HT1080 (cell line): ENCODE data around the gene KLK10. TPM values are rescaled to one million over a fixed set of nuclear protein-coding genes. Genes with fewer than 3 reads are reported as not detected.

Source experiments
- DNase-seq: peaks from one replicate; pipeline ENCODE4 v3.0.0-alpha.2; 2015; ENCODE audit warnings: low read depth
- polyA plus RNA-seq, 2 experiments: library from polyadenylated mRNA; depleted of rRNA; stranded (reverse); fragments of >200 nt; gene quantifications; 2 replicates each; pipeline ENCODE4 v1.2.3, GENCODE V29; 2015
- total RNA-seq: library from RNA; depleted of rRNA; stranded (reverse); fragments of >200 nt; shearing (Covaris generic); gene quantifications from 2 replicates; pipeline ENCODE4 v1.2.3, GENCODE V29; 2014; rRNA removed

KLK10 gene, protein sequence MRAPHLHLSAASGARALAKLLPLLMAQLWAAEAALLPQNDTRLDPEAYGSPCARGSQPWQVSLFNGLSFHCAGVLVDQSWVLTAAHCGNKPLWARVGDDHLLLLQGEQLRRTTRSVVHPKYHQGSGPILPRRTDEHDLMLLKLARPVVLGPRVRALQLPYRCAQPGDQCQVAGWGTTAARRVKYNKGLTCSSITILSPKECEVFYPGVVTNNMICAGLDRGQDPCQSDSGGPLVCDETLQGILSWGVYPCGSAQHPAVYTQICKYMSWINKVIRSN
- not detected in 2 replicates for total RNA-seq
- not detected in 2 replicates for polyA plus RNA-seq (2015; cell fraction: cytosol; rRNA removed)
- not detected in 2 replicates for polyA plus RNA-seq (2015; cell fraction: nucleus; rRNA removed)

- no peak for DNase-seq
Measured at GRCh38 chr19:51019544-51019925, at the start of gene KLK10. Gene KLK10, minus strand, starts transcription at chr19:51019709. Its CDS starts 579 bp downstream, at chr19:51019130.

GRCh38 chr19:51066393-51067186 lies 47.1 kb upstream of the KLK10 start:
- DNase-seq, result no peak

DNA sequence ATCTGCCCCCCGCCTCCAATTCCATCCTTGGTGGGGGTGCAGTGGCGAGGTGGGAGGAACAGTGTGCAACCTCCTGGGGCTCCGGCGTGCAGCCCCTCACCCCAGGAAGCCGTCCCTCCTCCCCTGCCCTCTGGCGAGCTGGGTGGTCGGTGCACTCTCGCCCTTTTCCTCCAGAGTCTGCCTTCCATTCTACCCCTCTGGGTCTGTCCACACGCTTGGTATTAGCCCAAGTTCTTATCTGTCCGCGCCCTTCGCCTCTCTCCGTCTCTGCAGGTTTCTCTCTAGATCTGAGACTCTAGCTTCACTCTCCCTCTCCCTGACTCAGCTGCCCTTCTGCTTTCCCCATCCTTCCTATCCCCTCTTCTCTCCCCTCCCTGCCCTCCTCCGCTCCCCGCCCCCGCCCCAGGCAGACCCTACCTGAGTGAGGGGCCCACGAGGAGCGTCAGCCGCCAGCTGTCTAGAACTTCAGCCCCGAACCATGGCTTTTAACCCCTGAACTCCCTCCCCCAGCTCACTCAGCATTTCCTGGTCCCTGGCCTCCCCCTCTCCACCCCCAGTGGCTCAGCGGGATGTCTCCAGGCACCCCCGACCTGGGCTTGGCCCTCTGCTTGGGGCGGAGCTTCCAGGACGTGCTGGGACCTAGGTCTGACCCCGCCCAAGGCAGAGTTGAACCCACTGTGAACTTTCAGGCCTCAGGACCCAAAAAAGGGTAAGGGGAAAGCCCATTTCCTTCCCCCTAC lies 45.9 kb upstream of the KLK10 start:
- DNase-seq, result no peak

DNA sequence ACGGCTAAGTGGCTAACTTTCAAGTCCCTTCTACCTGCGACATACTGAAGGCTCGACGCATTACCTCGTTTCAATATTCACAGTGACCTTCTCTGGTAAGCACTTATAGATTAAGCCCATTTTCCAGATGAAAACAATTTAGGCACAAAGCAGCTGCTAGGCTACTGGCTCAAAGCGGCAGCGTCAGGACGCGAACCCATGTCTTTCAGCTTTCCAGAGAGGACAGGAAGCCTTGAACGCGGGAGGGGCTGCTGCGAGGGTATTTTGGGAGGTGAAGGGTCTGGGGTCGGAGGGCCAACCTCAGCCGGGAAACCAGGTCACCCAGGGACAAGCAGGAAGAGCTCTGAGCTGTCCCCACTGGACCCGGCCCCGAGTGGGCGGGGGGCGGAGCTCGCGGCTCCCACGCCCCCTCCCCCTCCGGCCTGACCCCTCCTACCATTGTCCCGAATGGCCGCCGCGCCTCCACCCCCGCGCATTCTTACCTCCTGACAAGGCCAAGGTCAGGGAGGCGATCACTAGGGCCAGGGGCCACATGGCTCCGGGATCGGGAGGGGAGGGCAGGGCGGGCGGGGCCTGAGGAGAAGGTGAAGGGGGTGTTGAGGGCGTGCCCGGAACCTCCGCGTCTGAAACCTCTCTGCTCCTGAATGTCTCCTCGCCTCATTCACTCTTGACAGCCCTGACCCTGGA lies 45.2 kb upstream of the KLK10 start, which contains the start of gene KLK13:
KLK13 (minus strand) TSS at position 559 of the 687 bp plus-strand sequence; CDS start at position 534, 25 bp downstream.
- DNase-seq, result no peak

- no peak for DNase-seq
Measured at GRCh38 chr19:51063664-51064063, 44.2 kb upstream of the KLK10 start.

DNA sequence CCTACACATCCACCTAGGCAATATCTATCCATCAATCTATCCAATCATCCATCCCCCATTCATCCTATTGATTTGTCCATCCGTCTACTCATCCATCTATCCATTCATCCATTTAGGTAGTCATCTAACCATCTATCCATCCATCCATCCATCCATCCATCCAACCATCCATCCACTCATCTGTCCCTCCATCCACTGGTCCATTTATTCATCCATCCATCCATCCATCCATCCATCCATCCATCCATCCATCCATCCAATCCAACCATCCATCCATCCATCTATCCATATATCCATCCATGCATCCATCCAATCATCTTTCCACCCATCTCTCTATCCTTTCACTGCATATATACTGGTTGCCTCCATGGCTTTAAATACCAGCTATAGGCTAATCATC lies 41.5 kb upstream of the KLK10 start:
- DNase-seq, result no peak

- no peak for DNase-seq
Measured at GRCh38 chr19:51060336-51060735, 40.8 kb upstream of the KLK10 start.

- no peak for DNase-seq
Measured at GRCh38 chr19:51059715-51060114, 40.2 kb upstream of the KLK10 start.

DNA sequence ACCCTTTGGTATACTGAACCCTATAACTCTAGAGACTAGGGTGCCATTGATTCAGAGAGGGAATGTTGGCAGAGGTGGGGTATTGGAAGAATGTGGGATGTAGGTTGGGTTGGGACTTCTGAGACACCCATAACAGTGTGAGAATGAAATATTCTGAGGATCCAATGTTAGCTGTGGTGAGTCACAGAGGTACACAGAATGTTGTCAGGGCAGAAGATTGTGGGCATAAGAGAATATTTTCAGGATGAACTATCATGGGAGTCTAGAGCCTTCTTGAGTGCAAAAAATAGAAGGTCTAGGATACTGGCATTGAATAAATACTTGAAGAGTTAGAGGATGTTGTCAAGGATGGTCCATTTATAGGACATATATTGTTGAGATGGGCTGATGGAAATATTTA lies 36.4 kb upstream of the KLK10 start:
- DNase-seq, result no peak

DNA sequence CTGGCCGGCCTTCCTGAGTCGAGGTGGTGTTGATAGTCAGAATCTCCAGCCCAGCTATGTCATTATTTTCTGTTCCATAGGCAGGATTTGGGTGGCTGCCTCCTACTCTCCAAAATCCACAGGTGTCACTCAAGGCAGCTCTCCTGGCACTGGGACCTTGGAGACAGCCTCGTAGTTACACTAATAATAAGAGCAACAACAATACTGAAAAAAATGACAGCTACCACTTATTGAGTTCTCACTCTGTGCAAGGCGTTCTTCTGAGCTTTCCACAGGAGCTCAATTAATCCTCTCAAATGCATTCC lies 27.5 kb upstream of the KLK10 start:
- DNase-seq, result no peak

- DNase-seq, result no peak
Measured at GRCh38 chr19:51044327-51044726, 24.8 kb upstream of the KLK10 start.

- DNase-seq, result no peak
Measured at GRCh38 chr19:51043497-51043896, 24.0 kb upstream of the KLK10 start.

- no peak for DNase-seq
Measured at GRCh38 chr19:51040151-51040550, 20.6 kb upstream of the KLK10 start.

GRCh38 chr19:51036519-51036918 lies 17.0 kb upstream of the KLK10 start:
- no peak for DNase-seq

GRCh38 chr19:51034704-51035103 lies 15.2 kb upstream of the KLK10 start, which contains the start of gene KLK12:
Gene KLK12, minus strand, starts transcription at chr19:51035002. Its CDS starts 381 bp downstream, at chr19:51034621.
- DNase-seq, result no peak

GRCh38 chr19:51031880-51032225 lies 12.3 kb upstream of the KLK10 start:
- DNase-seq, result no peak

GRCh38 chr19:51031220-51031879 lies 11.8 kb upstream of the KLK10 start:
- no peak for DNase-seq

DNA sequence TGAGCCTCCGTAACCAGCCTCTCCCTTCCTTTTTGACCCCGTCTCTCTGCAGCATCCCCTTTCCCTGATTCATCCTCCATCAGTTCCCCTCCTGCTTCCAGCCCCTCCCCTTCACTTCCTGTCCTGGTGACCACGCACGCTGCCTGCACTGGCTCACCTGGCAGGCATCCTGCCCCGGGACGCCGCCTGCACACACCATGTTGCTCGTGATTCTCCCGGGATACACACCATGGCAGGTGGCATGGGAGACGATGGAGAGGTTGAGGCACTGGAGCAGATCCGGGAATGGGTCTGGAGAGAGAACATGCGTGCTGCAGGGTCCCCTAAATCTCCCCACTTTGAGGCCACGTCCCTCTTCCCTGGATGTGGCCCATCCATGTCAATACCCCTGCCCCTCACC lies 11.1 kb upstream of the KLK10 start:
- no peak for DNase-seq

- DNase-seq, result peak; percentile 12
Measured at GRCh38 chr19:51029718-51030117, 10.2 kb upstream of the KLK10 start.

DNA sequence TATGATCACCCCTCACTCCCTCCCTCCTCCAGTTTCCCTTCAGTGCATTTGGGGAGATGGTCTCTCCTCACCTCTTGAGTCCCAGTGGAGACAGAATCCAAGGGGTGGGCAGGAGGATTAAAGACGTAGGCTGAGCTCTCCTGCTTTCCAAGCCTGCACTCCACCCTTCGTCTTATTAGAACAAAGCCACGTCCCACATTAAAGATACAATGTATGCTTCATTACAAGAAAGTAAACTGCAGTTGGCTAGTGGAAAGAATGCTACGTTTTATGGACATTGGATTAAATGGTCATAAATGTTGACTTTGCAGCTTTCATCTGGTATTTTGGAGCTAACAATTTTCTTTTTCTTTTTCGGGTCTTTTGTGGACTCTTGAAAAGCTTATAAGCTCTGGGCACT lies 8.4 kb upstream of the KLK10 start:
- DNase-seq, result no peak
